ENCODE results near the gene HSBP1L1.

The HSBP1L1 gene

GRCh38 chr18:79961527-79962291 is 2.7 kb upstream of the HSBP1L1 start:
- no peak for DNase-seq (ENCODE audit: low read depth in 3 of 3)

- DNase-seq (ENCODE audit: low read depth in 3 of 3): no peak
Observed at GRCh38 chr18:79962311-79962710, 2.1 kb upstream of the HSBP1L1 start.

- DNase-seq (ENCODE audit: low read depth in 3 of 3): no peak
Observed at GRCh38 chr18:79962835-79963657, 1.4 kb upstream of the HSBP1L1 start.

GRCh38 chr18:79963658-79964329 is 649 bp upstream of the HSBP1L1 start:
- DNase-seq (ENCODE audit: low read depth in 3 of 3): no peak

- DNase-seq (ENCODE audit: low read depth in 3 of 3): no peak
Observed at GRCh38 chr18:79965119-79965902, 868 bp downstream of the HSBP1L1 start.

GRCh38 chr18:79970419-79971133 is 6.1 kb downstream of the HSBP1L1 start:
- DNase-seq (ENCODE audit: low read depth in 3 of 3): no peak

GRCh38 chr18:79971211-79971952 is 6.9 kb downstream of the HSBP1L1 start:
- no peak for DNase-seq (ENCODE audit: low read depth in 3 of 3)

- no peak for DNase-seq (ENCODE audit: low read depth in 3 of 3)
Observed at GRCh38 chr18:79971986-79972385, 7.5 kb downstream of the HSBP1L1 start.

GRCh38 chr18:79972720-79973119 is 8.3 kb downstream of the HSBP1L1 start:
- DNase-seq (ENCODE audit: low read depth in 3 of 3): no peak

GRCh38 chr18:79973517-79973916 is 9.1 kb downstream of the HSBP1L1 start:
- no peak for DNase-seq (ENCODE audit: low read depth in 3 of 3)

GRCh38 chr18:79974025-79974654 is 9.7 kb downstream of the HSBP1L1 start:
- DNase-seq (ENCODE audit: low read depth in 3 of 3): no peak

GRCh38 chr18:79975043-79975442 is 10.6 kb downstream of the HSBP1L1 start:
- DNase-seq (ENCODE audit: low read depth in 3 of 3): no peak

GRCh38 chr18:79975985-79976680 is 11.7 kb downstream of the HSBP1L1 start:
- DNase-seq (ENCODE audit: low read depth in 3 of 3): no peak

- no peak for DNase-seq (ENCODE audit: low read depth in 3 of 3)
Observed at GRCh38 chr18:79979843-79980242, 15.4 kb downstream of the HSBP1L1 start.

GRCh38 chr18:79980585-79980984 is 16.1 kb downstream of the HSBP1L1 start:
- no peak for DNase-seq (ENCODE audit: low read depth in 3 of 3)

GRCh38 chr18:79982736-79983135 is 18.3 kb downstream of the HSBP1L1 start:
- no peak for DNase-seq (ENCODE audit: low read depth in 3 of 3)

GRCh38 chr18:79983253-79983652 is 18.8 kb downstream of the HSBP1L1 start:
- DNase-seq (ENCODE audit: low read depth in 3 of 3): no peak

- DNase-seq (ENCODE audit: low read depth in 3 of 3): no peak
Observed at GRCh38 chr18:79983793-79984192, 19.4 kb downstream of the HSBP1L1 start.

GRCh38 chr18:79985172-79985571 is 20.7 kb downstream of the HSBP1L1 start:
- DNase-seq (ENCODE audit: low read depth in 3 of 3): no peak
